ENCODE measurements around the gene EED.
A peak's percentile ranks its signal among the peaks of the same experiment; 100 is the strongest.

Gene EED

GRCh38 chr11:86265194-86265593, 20.6 kb downstream of the EED start:
- Histone ChIP-seq H3K4me1 (ENCODE audit: control insufficient read depth in 1 of 2, insufficient read depth in 2 of 2, low read length in 2 of 2) (no peaks in the 10 kb centered on the region), H3K14ac (ENCODE audit: low read length) (no peak overlapping the region), H3K4ac (ENCODE audit: low read depth, low read length) (no peak overlapping the region), H2BK5ac (ENCODE audit: low read depth, low read length, poor library complexity) (no peak overlapping the region), H3K36me3 (ENCODE audit: control insufficient read depth in 1 of 2, insufficient read depth in 2 of 2, low read length in 2 of 2) (peaks cover 11 to 18% of the 10 kb centered on the region in 2 experiments), H3K27me3 (ENCODE audit: insufficient read depth, low read length) (no peaks in the 10 kb centered on the region), H3K9me3 (ENCODE audit: insufficient read depth, low read depth, low read length) (no peaks in the 10 kb centered on the region), H3K27ac (ENCODE audit: low read depth, low read length) (no peak overlapping the region), H3K4me2 (ENCODE audit: low read length) (no peak overlapping the region), H4K91ac (ENCODE audit: low read depth, low read length) (no peak overlapping the region), H3K79me1 (ENCODE audit: low read length) (no peaks in the 10 kb centered on the region), H2AFZ (ENCODE audit: insufficient read depth, low read length, poor library complexity) (no peak overlapping the region), H3K23ac (ENCODE audit: low read length) (no peak overlapping the region), H3K18ac (ENCODE audit: low read length) (no peak overlapping the region), H3K4me3 (ENCODE audit: low read depth, low read length) (no peak overlapping the region), H3K79me2 (ENCODE audit: control insufficient read depth, insufficient read depth, low read length, poor library complexity) (no peaks in the 10 kb centered on the region), H4K8ac (ENCODE audit: low read depth, low read length) (no peak overlapping the region), H3K9ac (ENCODE audit: low read length) (no peak overlapping the region), H2AK5ac (ENCODE audit: low read length) (no peak overlapping the region), H2BK120ac (ENCODE audit: insufficient read depth, low read length, poor library complexity) (no peak overlapping the region), H4K12ac (ENCODE audit: low read depth, low read length) (no peak overlapping the region), H2BK12ac (ENCODE audit: low read length) (no peak overlapping the region)
- DNase-seq, result no peak

GRCh38 chr11:86269645-86270044, 25.1 kb downstream of the EED start:
- no peak overlapping the region for H4K91ac ChIP-seq (ENCODE audit: low read depth, low read length)
- H3K9me3 ChIP-seq (ENCODE audit: insufficient read depth, low read depth, low read length), result peaks cover 2% of the 10 kb centered on the region
- H3K27me3 ChIP-seq (ENCODE audit: insufficient read depth, low read length), result no peaks in the 10 kb centered on the region
- H3K4ac ChIP-seq (ENCODE audit: low read depth, low read length), result no peak overlapping the region
- no peaks in the 10 kb centered on the region for H3K79me1 ChIP-seq (ENCODE audit: low read length)
- no peak for DNase-seq
- H2AK5ac ChIP-seq (ENCODE audit: low read length), result no peak overlapping the region
- H3K23ac ChIP-seq (ENCODE audit: low read length), result no peak overlapping the region
- H3K36me3 ChIP-seq (ENCODE audit: control insufficient read depth in 1 of 2, insufficient read depth in 2 of 2, low read length in 2 of 2), result peaks cover 4 to 7% of the 10 kb centered on the region in 2 experiments
- H3K4me1 ChIP-seq (ENCODE audit: control insufficient read depth in 1 of 2, insufficient read depth in 2 of 2, low read length in 2 of 2), result no peaks in the 10 kb centered on the region
- no peak overlapping the region for H2BK12ac ChIP-seq (ENCODE audit: low read length)
- no peak overlapping the region for H4K8ac ChIP-seq (ENCODE audit: low read depth, low read length)
- H3K14ac ChIP-seq (ENCODE audit: low read length), result no peak overlapping the region
- H2BK120ac ChIP-seq (ENCODE audit: insufficient read depth, low read length, poor library complexity), result no peak overlapping the region
- no peak overlapping the region for H3K18ac ChIP-seq (ENCODE audit: low read length)
- no peak overlapping the region for H4K12ac ChIP-seq (ENCODE audit: low read depth, low read length)
- no CpG with 5 or more reads among the region's 1 CpG for WGBS (ENCODE audit: extremely low coverage, insufficient coverage, insufficient read length)
- no peak overlapping the region for H2BK5ac ChIP-seq (ENCODE audit: low read depth, low read length, poor library complexity)
- H2AFZ ChIP-seq (ENCODE audit: insufficient read depth, low read length, poor library complexity), result no peak overlapping the region
- H3K27ac ChIP-seq (ENCODE audit: low read depth, low read length), result no peak overlapping the region
- H3K9ac ChIP-seq (ENCODE audit: low read length), result no peak overlapping the region
- peaks cover 2% of the 10 kb centered on the region for H3K79me2 ChIP-seq (ENCODE audit: control insufficient read depth, insufficient read depth, low read length, poor library complexity)
- no peak overlapping the region for H3K4me3 ChIP-seq (ENCODE audit: low read depth, low read length)
- H3K4me2 ChIP-seq (ENCODE audit: low read length), result no peak overlapping the region

- DNase-seq, result no peak
- H2AK5ac ChIP-seq (ENCODE audit: low read length), result no peak overlapping the region
- H3K4me3 ChIP-seq (ENCODE audit: low read depth, low read length), result no peak overlapping the region
- no peaks in the 10 kb centered on the region for H3K79me1 ChIP-seq (ENCODE audit: low read length)
- peaks cover 0 to 3% of the 10 kb centered on the region in 2 experiments for H3K4me1 ChIP-seq (ENCODE audit: control insufficient read depth in 1 of 2, insufficient read depth in 2 of 2, low read length in 2 of 2)
- no peak overlapping the region for H2BK5ac ChIP-seq (ENCODE audit: low read depth, low read length, poor library complexity)
- H3K9ac ChIP-seq (ENCODE audit: low read length), result no peak overlapping the region
- H3K14ac ChIP-seq (ENCODE audit: low read length), result no peak overlapping the region
- H3K23ac ChIP-seq (ENCODE audit: low read length), result no peak overlapping the region
- H3K27me3 ChIP-seq (ENCODE audit: insufficient read depth, low read length), result no peaks in the 10 kb centered on the region
- WGBS (ENCODE audit: extremely low coverage, insufficient coverage, insufficient read length), result no CpG with 5 or more reads among the region's 6 CpGs
- H2BK12ac ChIP-seq (ENCODE audit: low read length), result no peak overlapping the region
- H3K4ac ChIP-seq (ENCODE audit: low read depth, low read length), result peak overlapping the region; percentile 71
- peaks cover 4 to 7% of the 10 kb centered on the region in 2 experiments for H3K36me3 ChIP-seq (ENCODE audit: control insufficient read depth in 1 of 2, insufficient read depth in 2 of 2, low read length in 2 of 2)
- no peak overlapping the region for H2AFZ ChIP-seq (ENCODE audit: insufficient read depth, low read length, poor library complexity)
- H4K91ac ChIP-seq (ENCODE audit: low read depth, low read length), result no peak overlapping the region
- H4K12ac ChIP-seq (ENCODE audit: low read depth, low read length), result peak overlapping the region; percentile 85
- peak overlapping the region; percentile 59 for H3K18ac ChIP-seq (ENCODE audit: low read length)
- H3K4me2 ChIP-seq (ENCODE audit: low read length), result no peak overlapping the region
- H2BK120ac ChIP-seq (ENCODE audit: insufficient read depth, low read length, poor library complexity), result no peak overlapping the region
- peaks cover 2% of the 10 kb centered on the region for H3K9me3 ChIP-seq (ENCODE audit: insufficient read depth, low read depth, low read length)
- H3K79me2 ChIP-seq (ENCODE audit: control insufficient read depth, insufficient read depth, low read length, poor library complexity), result peaks cover 2% of the 10 kb centered on the region
- H3K27ac ChIP-seq (ENCODE audit: low read depth, low read length), result no peak overlapping the region
- H4K8ac ChIP-seq (ENCODE audit: low read depth, low read length), result no peak overlapping the region
Observed at GRCh38 chr11:86274503-86274902, 29.9 kb downstream of the EED start.

GRCh38 chr11:86274999-86275398, 30.4 kb downstream of the EED start:
- no peak overlapping the region for H3K4ac ChIP-seq (ENCODE audit: low read depth, low read length)
- no peak overlapping the region for H2AK5ac ChIP-seq (ENCODE audit: low read length)
- no peak overlapping the region for H4K91ac ChIP-seq (ENCODE audit: low read depth, low read length)
- no peak overlapping the region for H3K27ac ChIP-seq (ENCODE audit: low read depth, low read length)
- H2BK120ac ChIP-seq (ENCODE audit: insufficient read depth, low read length, poor library complexity), result no peak overlapping the region
- no peak overlapping the region for H2AFZ ChIP-seq (ENCODE audit: insufficient read depth, low read length, poor library complexity)
- H3K9me3 ChIP-seq (ENCODE audit: insufficient read depth, low read depth, low read length), result peaks cover 2% of the 10 kb centered on the region
- H3K27me3 ChIP-seq (ENCODE audit: insufficient read depth, low read length), result no peaks in the 10 kb centered on the region
- H4K8ac ChIP-seq (ENCODE audit: low read depth, low read length), result no peak overlapping the region
- H3K14ac ChIP-seq (ENCODE audit: low read length), result no peak overlapping the region
- H3K79me2 ChIP-seq (ENCODE audit: control insufficient read depth, insufficient read depth, low read length, poor library complexity), result peaks cover 2% of the 10 kb centered on the region
- H3K4me3 ChIP-seq (ENCODE audit: low read depth, low read length), result no peak overlapping the region
- DNase-seq, result no peak
- H3K79me1 ChIP-seq (ENCODE audit: low read length), result no peaks in the 10 kb centered on the region
- peaks cover 4 to 6% of the 10 kb centered on the region in 2 experiments for H3K36me3 ChIP-seq (ENCODE audit: control insufficient read depth in 1 of 2, insufficient read depth in 2 of 2, low read length in 2 of 2)
- H3K9ac ChIP-seq (ENCODE audit: low read length), result no peak overlapping the region
- no peak overlapping the region for H4K12ac ChIP-seq (ENCODE audit: low read depth, low read length)
- no CpG with 5 or more reads among the region's 4 CpGs for WGBS (ENCODE audit: extremely low coverage, insufficient coverage, insufficient read length)
- H3K18ac ChIP-seq (ENCODE audit: low read length), result no peak overlapping the region
- peaks cover 0 to 3% of the 10 kb centered on the region in 2 experiments for H3K4me1 ChIP-seq (ENCODE audit: control insufficient read depth in 1 of 2, insufficient read depth in 2 of 2, low read length in 2 of 2)
- H2BK5ac ChIP-seq (ENCODE audit: low read depth, low read length, poor library complexity), result no peak overlapping the region
- no peak overlapping the region for H2BK12ac ChIP-seq (ENCODE audit: low read length)
- H3K4me2 ChIP-seq (ENCODE audit: low read length), result no peak overlapping the region
- H3K23ac ChIP-seq (ENCODE audit: low read length), result no peak overlapping the region
